OCI-LY7 (cell line): ENCODE results near the gene NPLOC4. TPM values are rescaled to one million over a fixed set of nuclear protein-coding genes. Genes with fewer than 3 reads are reported as not detected.

Source experiments
- BruUV-seq: library from RNA; stranded (reverse); fragments of 400-500 nt; replicated peaks from 2 replicates; lab custom pipeline; 2021; lab: Mats Ljungman, UMichigan
- CTCF ChIA-PET: fragments of 300-600 bp; sonication (Branson Sonifier 250); formaldehyde crosslinking; loops from one replicate; lab custom pipeline; 2022; ENCODE audit warnings: antibody characterized with exemption; ENCODE audit not compliant: unreplicated experiment; lab: Charles Lee
- POLR2A ChIA-PET: fragments of 300-600 bp; sonication (Branson Sonifier 250); formaldehyde crosslinking; loops from one replicate; lab custom pipeline; 2022; ENCODE audit warnings: antibody characterized with exemption; lab: Charles Lee
- DNase-seq: peaks from one replicate; pipeline ENCODE4 v3.0.0-alpha.2; 2015; ENCODE audit warnings: low spot score
- H2AFZ ChIP-seq: fragments of 200-600 bp; sonication (generic), shearing (Covaris generic); 2 replicates; pipeline ENCODE4 v1.6.1; 2014; ENCODE audit warnings: mild to moderate bottlenecking, antibody characterized with exemption, low read length, moderate library complexity
- H3K27ac ChIP-seq: fragments of 200-600 bp; sonication (generic); 2 replicates; pipeline ENCODE4 v1.5.1; 2014; ENCODE audit warnings: mixed run types, low read depth, mild to moderate bottlenecking, moderate library complexity, low read length, inconsistent platforms; ENCODE audit not compliant: poor library complexity, severe bottlenecking
- H3K36me3 ChIP-seq: fragments of 200-600 bp; sonication (generic); 2 replicates; pipeline ENCODE4 v1.6.1; 2014; ENCODE audit warnings: mild to moderate bottlenecking, antibody characterized with exemption, low read length, moderate library complexity, mixed read lengths; ENCODE audit not compliant: insufficient read depth
- H3K4me1 ChIP-seq: fragments of 200-600 bp; sonication (generic); 2 replicates; pipeline ENCODE4 v1.5.1; 2014; ENCODE audit warnings: mild to moderate bottlenecking, low read length; ENCODE audit not compliant: insufficient read depth, poor library complexity, severe bottlenecking
- H3K4me2 ChIP-seq: fragments of 200-600 bp; sonication (generic); 2 replicates; pipeline ENCODE4 v1.6.1; 2014; ENCODE audit warnings: mild to moderate bottlenecking, low read length
- H3K4me3 ChIP-seq: fragments of 200-600 bp; sonication (generic); 2 replicates; pipeline ENCODE4 v1.5.1; 2014; ENCODE audit warnings: mild to moderate bottlenecking, low read depth, low read length; ENCODE audit not compliant: poor library complexity, severe bottlenecking
- H3K79me2 ChIP-seq: fragments of 200-600 bp; sonication (generic); 2 replicates; pipeline ENCODE4 v1.6.1; 2016; ENCODE audit warnings: low read depth, mild to moderate bottlenecking, low read length, moderate library complexity, mixed read lengths; ENCODE audit not compliant: insufficient read depth
- H3K9me2 ChIP-seq: fragments of 200-600 bp; sonication (generic); 2 replicates; pipeline ENCODE4 v1.6.1; 2016; ENCODE audit warnings: mild to moderate bottlenecking, low read length, mixed read lengths; ENCODE audit not compliant: insufficient read depth
- H3K9me3 ChIP-seq: fragments of 200-600 bp; sonication (generic); 2 replicates; pipeline ENCODE4 v1.6.1; 2014; ENCODE audit warnings: mild to moderate bottlenecking, mixed run types, low read length, mixed read lengths
- H4K20me1 ChIP-seq: fragments of 200-600 bp; sonication (generic); 2 replicates; pipeline ENCODE4 v1.6.1; 2014; ENCODE audit warnings: mild to moderate bottlenecking, antibody characterized with exemption, low read length, moderate library complexity, mixed read lengths; ENCODE audit not compliant: insufficient read depth
- CTCF ChIP-seq: fragments of 200-600 bp; sonication (generic); conservative IDR thresholded peaks from 2 replicates; pipeline ENCODE4 v1.5.1; 2014; ENCODE audit warnings: mild to moderate bottlenecking, antibody characterized with exemption, low read length, moderate library complexity, mixed read lengths
- EZH2phosphoT487 ChIP-seq: fragments of 200-600 bp; sonication (generic); IDR thresholded peaks from 2 replicates; pipeline ENCODE4 v1.6.1; 2018; ENCODE audit warnings: low read depth, borderline replicate concordance, mild to moderate bottlenecking, mixed run types, antibody characterized with exemption, low read length, moderate library complexity, mixed read lengths
- intact Hi-C: fragments of 100-400 bp; cut with micrococcal nuclease; formaldehyde crosslinking; loops from one replicate; pipeline ENCODE4 v1.10.0; 2022; ENCODE audit not compliant: unreplicated experiment
- total RNA-seq, 2 experiments: library from RNA; depleted of rRNA in 1 of 2; stranded (reverse); fragments of >200 nt in 1 of 2; shearing (Covaris generic) in 1 of 2; gene quantifications; 2 replicates each; pipeline ENCODE4 v1.2.3, GENCODE V29; 2014 to 2022

The NPLOC4 gene
- total RNA-seq, 2 experiments from 2014 or later = 69.6 to 118 TPM

GRCh38 chr17:81565231-81565630 is 71.7 kb downstream of the NPLOC4 start:
- ChIA-PET CTCF (no interaction called here), POLR2A (interaction anchor here (0.7 kb wide), 1 partner anchor 296 kb away, joined by 3 read pairs; no protein-coding TSS in a partner anchor)
- intact Hi-C loops = no loop called here

GRCh38 chr17:81564778-81565177 is 72.1 kb downstream of the NPLOC4 start:
- CTCF ChIA-PET = interaction anchor here (0.6 kb wide), 1 partner anchor 72 kb away, joined by 5 read pairs; no protein-coding TSS in a partner anchor
- DNase-seq = no peak
- H3K79me2 ChIP-seq = no peaks in the 10 kb centered on the region
- H3K27ac ChIP-seq = no peak overlapping the region
- no peak overlapping the region for H3K4me3 ChIP-seq
- intact Hi-C loops = no loop called here
- H3K36me3 ChIP-seq = peaks cover 94% of the 10 kb centered on the region
- H3K9me2 ChIP-seq = no peaks in the 10 kb centered on the region
- H2AFZ ChIP-seq = no peak overlapping the region
- TF ChIP-seq CTCF (no peak), EZH2phosphoT487 (no peak)
- no TSS peak for BruUV-seq
- H3K9me3 ChIP-seq = no peaks in the 10 kb centered on the region
- POLR2A ChIA-PET = interaction anchor here (0.7 kb wide), 1 partner anchor 295 kb away, joined by 3 read pairs; no protein-coding TSS in a partner anchor
- no peak overlapping the region for H3K4me2 ChIP-seq
- no peaks in the 10 kb centered on the region for H4K20me1 ChIP-seq
- no peaks in the 10 kb centered on the region for H3K4me1 ChIP-seq

More at GRCh38 chr17:81565231-81565630, 71.7 kb downstream of the NPLOC4 start:
- no peak for DNase-seq
- H3K4me2 ChIP-seq = no peak overlapping the region
- H3K9me3 ChIP-seq = no peaks in the 10 kb centered on the region
- no peak overlapping the region for H2AFZ ChIP-seq
- no peak overlapping the region for H3K4me3 ChIP-seq
- peaks cover 96% of the 10 kb centered on the region for H3K36me3 ChIP-seq
- no TSS peak for BruUV-seq
- no peaks in the 10 kb centered on the region for H3K9me2 ChIP-seq
- H4K20me1 ChIP-seq = no peaks in the 10 kb centered on the region
- no peak overlapping the region for H3K27ac ChIP-seq
- no peaks in the 10 kb centered on the region for H3K79me2 ChIP-seq
- TF ChIP-seq EZH2phosphoT487 (no peak), CTCF (no peak)
- no peaks in the 10 kb centered on the region for H3K4me1 ChIP-seq

- peaks cover 91% of the 10 kb centered on the region for H3K36me3 ChIP-seq
Observed at GRCh38 chr17:81563861-81564586, 72.9 kb downstream of the NPLOC4 start.

More at GRCh38 chr17:81563861-81564586, 72.9 kb downstream of the NPLOC4 start:
- Histone ChIP-seq H3K4me1 (no peaks in the 10 kb centered on the region), H3K9me3 (no peaks in the 10 kb centered on the region), H3K27ac (no peak overlapping the region), H4K20me1 (no peaks in the 10 kb centered on the region), H2AFZ (no peak overlapping the region), H3K9me2 (no peaks in the 10 kb centered on the region), H3K79me2 (no peaks in the 10 kb centered on the region), H3K4me2 (no peak overlapping the region), H3K4me3 (no peak overlapping the region)
- no TSS peak for BruUV-seq
- ChIA-PET POLR2A (no interaction called here), CTCF (interaction anchor here (0.5 to 0.7 kb wide), 3 partner anchors 30 to 71 kb away, joined by 3 to 5 read pairs (median 5); no protein-coding TSS in a partner anchor)
- TF ChIP-seq CTCF = no peak
- TF ChIP-seq EZH2phosphoT487 = no peak
- intact Hi-C loops = no loop called here
- no peak for DNase-seq
